HG03280 (cell line): ENCODE results near the gene ULK4.
A peak's percentile ranks its signal among the peaks of the same experiment; 100 is the strongest.
"Not testable (repeated sequence)": the region's sequence is repeated elsewhere in the genome, so short reads cannot be mapped to it uniquely, and the experiment has no call there.

Experiments
- ATAC-seq: cut with Tn5 transposase; IDR thresholded peaks from one replicate; pipeline ENCODE4 v1.9.1; 2021; ENCODE audit warnings: mild to moderate bottlenecking, moderate library complexity; ENCODE audit not compliant: unreplicated experiment

ULK4 gene

DNA sequence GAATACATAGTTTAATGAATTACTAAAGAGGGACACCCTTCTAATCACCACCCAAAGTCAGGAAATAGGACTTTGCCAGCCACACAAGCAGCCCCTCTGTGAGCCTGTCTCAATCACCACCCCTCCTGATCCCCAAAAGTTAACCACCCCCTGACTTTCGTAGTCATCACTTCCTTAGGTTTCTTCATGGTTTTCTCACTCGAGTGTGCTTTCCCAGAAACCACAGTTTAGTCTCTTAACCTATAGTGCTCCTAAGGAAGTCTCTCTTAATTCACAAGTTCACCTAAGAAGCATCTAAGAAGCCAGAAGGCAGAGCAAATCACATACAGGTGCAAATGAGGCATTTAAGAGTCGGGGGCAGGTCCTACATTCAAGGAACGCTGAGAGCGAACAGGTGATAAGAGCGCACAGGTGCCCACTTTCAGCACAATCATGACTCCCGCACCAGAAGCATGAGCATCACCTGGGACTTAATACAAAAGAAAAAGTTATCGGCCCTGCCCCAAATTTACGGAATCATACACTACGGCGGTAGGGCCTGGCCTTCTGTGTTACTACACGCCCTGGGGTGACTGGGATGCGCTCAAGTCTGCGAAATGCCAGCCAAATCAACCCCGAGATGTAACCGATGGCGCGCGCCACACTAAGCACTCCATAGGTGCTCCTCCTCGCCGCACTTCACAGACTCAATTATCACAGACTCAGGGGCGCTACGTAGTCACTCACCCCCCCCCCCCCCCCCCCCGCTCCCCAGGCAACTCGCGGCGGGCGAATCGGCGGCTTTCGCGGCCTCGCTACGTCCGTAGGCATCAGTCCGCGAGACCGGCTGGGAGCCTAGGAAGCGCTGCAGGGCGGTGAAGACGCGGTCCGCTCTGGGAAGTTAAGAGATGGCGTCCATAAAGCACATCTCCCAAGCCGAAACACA, 815 bp downstream of the ULK4 start:
- ATAC-seq, result peak; percentile 16

- no peak for ATAC-seq
Observed at GRCh38 chr3:41956574-41956973, 5.3 kb downstream of the ULK4 start.

DNA sequence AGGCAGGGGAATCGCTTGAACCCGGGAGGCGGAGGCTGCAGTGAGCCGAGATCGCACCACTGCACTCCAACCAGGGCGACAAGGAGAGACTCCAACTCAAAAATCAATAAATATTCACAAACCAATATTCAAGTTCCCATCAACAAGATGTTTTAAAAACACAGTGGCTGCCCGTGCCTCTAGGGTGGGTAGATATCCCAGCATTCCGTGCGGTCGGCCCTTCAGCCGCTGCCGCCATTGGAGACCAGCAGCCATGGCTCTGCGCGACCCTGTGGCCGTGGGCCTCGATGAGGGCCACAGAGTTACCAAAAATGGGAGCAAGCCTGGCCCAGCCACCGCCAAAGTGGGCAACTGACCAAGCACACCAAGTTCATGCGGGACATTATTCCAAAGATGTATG, 6.7 kb downstream of the ULK4 start:
- no peak for ATAC-seq

- ATAC-seq, result no peak
Observed at GRCh38 chr3:41943311-41943843, 18.5 kb downstream of the ULK4 start.

DNA sequence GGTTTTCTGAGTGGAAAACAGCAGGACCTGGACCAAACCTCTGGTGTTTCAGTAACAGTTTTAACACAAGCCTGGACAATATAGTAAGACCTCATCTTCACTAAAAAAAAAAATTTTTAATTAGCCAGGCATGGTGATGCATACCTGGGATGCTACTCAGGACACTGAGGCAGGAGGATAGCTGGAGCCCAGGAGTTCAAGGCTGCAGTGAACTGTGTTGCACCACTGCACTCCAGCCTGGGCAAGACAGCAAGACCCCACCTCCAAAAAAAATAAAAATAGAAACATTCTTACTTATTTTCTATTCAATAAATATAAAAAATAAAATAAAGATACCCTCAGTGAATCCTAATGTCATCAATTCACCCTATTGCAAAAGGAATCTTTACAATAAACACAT, 21.5 kb downstream of the ULK4 start:
- no peak for ATAC-seq

- ATAC-seq, result no peak
Observed at GRCh38 chr3:41936384-41936783, 25.5 kb downstream of the ULK4 start.

DNA sequence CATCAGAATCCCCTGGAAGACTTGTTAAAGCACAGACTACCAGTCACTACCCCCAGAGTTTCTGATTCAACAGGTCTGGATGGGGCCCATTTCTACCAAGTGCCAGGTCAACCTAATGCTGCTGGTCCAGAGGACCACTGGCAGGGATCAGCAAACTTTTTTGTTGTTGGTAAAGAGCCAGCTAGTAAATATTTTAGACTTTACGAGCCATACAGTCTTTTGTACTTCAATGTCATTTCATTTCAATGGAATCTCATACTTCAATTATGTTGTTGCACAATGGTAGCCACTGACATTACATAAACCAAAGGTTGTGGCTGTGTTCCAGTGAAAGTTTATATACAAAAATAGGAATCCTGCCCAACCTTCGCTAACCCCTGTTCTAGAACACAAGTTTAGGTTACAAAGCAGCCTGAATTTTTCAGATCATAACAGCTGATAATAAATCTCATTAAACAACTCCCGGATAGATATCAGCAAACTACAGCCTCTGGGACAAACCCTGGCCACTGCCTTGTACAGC, 28.7 kb downstream of the ULK4 start:
- ATAC-seq, result no peak

DNA sequence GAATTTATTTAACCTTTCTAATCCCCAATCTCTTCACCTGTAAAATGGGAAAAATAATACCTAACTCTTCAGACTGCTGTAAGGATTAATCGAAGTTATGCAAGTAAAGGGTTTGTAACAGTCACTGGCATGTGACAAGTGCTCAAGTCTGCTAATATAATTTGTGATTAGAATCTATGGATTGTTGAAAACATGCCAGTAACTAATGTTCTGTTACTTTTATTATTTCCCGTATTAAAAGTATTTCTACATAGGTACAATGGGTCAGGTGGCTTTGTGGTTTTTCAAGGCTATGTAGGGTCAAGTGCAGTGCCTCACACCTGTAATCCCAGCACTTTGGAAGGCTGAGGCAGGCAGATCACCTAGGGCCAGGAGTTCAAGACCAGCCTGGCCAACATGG, 29.4 kb downstream of the ULK4 start:
- ATAC-seq, result no peak

GRCh38 chr3:41920406-41920965, 41.4 kb downstream of the ULK4 start:
- ATAC-seq, result no peak

DNA sequence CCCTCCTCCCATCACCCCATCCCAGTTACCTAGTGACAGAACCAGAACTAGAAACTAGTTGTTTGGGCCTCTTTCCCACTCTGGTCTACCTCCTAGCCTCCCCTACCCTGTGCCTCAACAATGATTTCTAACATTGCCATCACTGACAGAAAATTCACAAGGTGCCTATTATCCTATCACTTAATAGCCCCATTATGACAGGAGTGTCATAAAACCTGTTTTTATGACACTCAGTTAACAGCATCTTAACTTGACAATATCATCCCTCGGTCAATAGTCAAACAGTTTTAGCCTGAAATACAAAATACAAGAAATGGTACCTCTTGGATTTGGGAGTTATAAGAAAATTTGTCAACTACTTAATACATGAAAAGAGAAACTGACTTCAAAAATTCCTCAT, 46.5 kb downstream of the ULK4 start:
- no peak for ATAC-seq

- no peak for ATAC-seq
Observed at GRCh38 chr3:41912280-41912679, 49.6 kb downstream of the ULK4 start.

DNA sequence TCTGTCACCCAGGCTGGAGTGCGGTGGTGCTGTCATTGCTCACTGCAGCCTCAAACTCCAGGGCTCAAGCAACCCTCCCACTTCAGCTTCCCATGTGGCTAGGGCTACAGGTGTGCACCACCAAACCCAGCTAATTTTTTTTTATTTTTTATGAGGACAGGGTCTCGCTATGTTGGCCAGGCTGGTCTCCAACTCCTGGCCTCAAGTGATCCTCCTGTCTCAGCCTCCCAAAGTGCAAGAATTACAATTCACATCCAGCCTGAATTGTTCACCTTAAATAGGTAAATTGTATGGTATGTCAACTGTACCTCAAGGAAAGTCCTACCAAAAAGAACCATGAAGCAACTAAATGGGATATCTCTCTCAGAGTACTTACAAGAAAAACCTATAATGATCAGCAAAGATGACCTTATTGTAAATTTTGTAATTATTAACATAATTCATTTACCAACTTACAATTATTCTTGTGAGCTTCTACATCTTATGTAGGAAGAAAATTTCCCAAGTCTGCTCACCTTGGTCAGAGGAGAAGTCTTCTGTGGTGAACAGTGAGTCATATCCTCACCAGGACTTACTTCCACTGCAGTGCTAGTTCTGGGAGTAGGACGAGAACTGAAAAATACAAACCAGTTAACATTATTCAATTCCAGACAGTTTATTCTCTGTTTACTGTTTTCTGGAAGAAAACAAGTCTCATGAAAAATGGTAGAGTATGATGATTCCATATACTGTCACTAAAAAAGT, 54.4 kb downstream of the ULK4 start:
- ATAC-seq, result no peak

GRCh38 chr3:41900265-41900664, 61.6 kb downstream of the ULK4 start:
- ATAC-seq, result no peak

DNA sequence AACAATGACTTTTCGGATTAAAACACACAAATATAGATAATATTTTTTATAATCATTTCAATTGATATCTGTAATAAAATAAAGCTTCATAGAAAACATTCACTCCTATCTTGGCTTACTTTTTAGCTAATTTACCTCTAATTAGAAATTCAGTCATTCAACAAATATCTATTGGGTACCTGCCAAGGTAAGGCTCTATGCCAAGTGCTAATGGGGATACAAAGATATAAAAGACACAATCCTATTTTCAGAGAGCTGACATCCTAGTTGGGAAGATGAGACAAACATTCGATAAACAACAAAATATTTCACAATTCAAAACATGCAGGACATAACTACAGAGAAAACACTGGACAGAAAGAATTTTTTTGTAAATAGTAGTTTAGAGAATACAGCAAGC, 63.3 kb downstream of the ULK4 start:
- no peak for ATAC-seq

DNA sequence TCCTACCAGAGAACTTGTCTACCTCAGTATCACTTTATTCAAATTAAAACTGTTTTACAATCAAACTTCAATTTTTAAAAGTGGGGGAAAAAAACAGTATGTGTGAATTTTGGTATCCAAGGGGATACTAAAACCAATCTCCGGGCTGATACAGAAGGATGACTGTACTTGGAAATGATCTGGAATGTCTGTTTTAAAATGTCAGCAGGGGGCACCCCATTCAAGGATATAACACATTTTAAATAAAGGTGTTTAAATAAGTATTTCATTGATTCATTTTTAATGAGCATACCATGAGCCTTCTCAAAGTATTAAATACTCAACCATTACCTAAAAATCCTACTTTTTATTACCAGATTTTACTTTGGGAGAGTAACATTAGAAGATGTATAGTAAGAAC, 67.9 kb downstream of the ULK4 start:
- no peak for ATAC-seq

GRCh38 chr3:41888368-41889076, 73.4 kb downstream of the ULK4 start:
- ATAC-seq, result no peak

- no peak for ATAC-seq
Observed at GRCh38 chr3:41882956-41883355, 78.9 kb downstream of the ULK4 start.

- ATAC-seq, result no peak
Observed at GRCh38 chr3:41881233-41881821, 80.6 kb downstream of the ULK4 start.

GRCh38 chr3:41880387-41880786, 81.5 kb downstream of the ULK4 start:
- no peak for ATAC-seq

DNA sequence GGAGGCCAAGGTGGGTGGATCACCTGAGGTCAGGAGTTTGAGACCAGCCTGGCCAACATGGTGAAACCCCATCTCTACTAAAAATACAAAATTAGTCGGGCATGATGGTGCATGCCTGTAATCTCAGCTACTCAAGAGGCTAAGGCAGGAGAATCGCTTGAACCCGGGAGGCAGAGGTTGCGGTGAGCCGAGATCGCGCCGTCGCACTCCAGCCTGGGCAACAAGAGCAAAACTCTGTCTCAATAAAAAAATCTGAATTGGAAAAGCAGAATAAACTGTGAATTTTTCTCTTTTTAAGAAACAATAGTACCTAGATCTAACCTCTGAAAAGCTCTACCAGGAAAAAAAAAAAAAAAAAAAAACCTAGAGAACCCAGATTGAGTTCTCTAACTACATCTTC, 84.2 kb downstream of the ULK4 start:
- ATAC-seq, result not testable (repeated sequence)
